ENCODE data around the gene IFIT1B. TPM values are rescaled to one million over a fixed set of nuclear protein-coding genes. Genes with fewer than 3 reads are reported as not detected.

The IFIT1B gene
- total and polyA plus RNA-seq, 2 of the 8 experiments (the other 6 are each of a cell fraction or from before 2014, with no cell fraction given): not detected

GRCh38 chr10:89371079-89371478, 6.8 kb upstream of the IFIT1B start:
- Histone ChIP-seq H4K8ac (ENCODE audit: extremely low read depth, insufficient read depth, low read length) (no peak overlapping the region), H3K23ac (ENCODE audit: insufficient read length) (no peak overlapping the region), H3K79me2 (ENCODE audit: control insufficient read depth in 1 of 2, insufficient read depth in 2 of 2, low read length in 2 of 2) (no peaks in the 10 kb centered on the region), H3K4me2 (ENCODE audit: insufficient read depth in 1 of 2, low read depth in 2 of 2, low read length in 2 of 2) (no peak overlapping the region), H3K36me3 (ENCODE audit: control insufficient read depth in 2 of 4, insufficient read depth in 4 of 4, low read length in 3 of 4) (no peaks in the 10 kb centered on the region), H3K4me3 (ENCODE audit: extremely low read depth in 1 of 4, insufficient read depth in 2 of 4, low read depth in 3 of 4, low read length in 4 of 4) (no peak overlapping the region), H2BK15ac (ENCODE audit: low read length) (no peak overlapping the region), H3K18ac (ENCODE audit: extremely low read depth, low read length) (no peak overlapping the region), H3K27ac (ENCODE audit: low read depth, low read length) (no peak overlapping the region), H3K23me2 (ENCODE audit: low read depth, low read length) (no peaks in the 10 kb centered on the region; the same call in 1 of the 2 replicates), H2BK120ac (replicated peaks; ENCODE audit: low read depth, low read length) (no peak overlapping the region), H3K4me1 (replicated peaks in 1 of 4; ENCODE audit: control insufficient read depth in 3 of 4, insufficient read depth in 4 of 4, low read length in 3 of 4) (peaks cover 0 to 6% (median 0%) of the 10 kb centered on the region in 4 experiments; a peak in 1 of 7 replicates), H2BK12ac (ENCODE audit: low read depth, low read length) (no peak overlapping the region), H3K14ac (ENCODE audit: insufficient read length) (no peak overlapping the region), H3K4ac (replicated peaks; ENCODE audit: insufficient read length, low read depth, low read length) (no peak overlapping the region), H2AFZ (ENCODE audit: low read length) (no peak overlapping the region), H3K9me3 (ENCODE audit: insufficient read depth in 2 of 2, low read depth in 1 of 2, low read length in 1 of 2) (no peaks in the 10 kb centered on the region), H4K20me1 (replicated peaks in 1 of 2; ENCODE audit: control insufficient read depth in 1 of 2, insufficient read depth in 2 of 2, low read length in 2 of 2) (no peaks in the 10 kb centered on the region), H2AK5ac (ENCODE audit: low read depth, low read length) (no peak overlapping the region), H4K91ac (replicated peaks; ENCODE audit: insufficient read length, low read length) (no peak overlapping the region), H2BK20ac (ENCODE audit: low read length) (no peak overlapping the region), H4K5ac (ENCODE audit: insufficient read length, low read depth, low read length) (no peak overlapping the region), H3K27me3 (replicated peaks in 1 of 4; ENCODE audit: control insufficient read depth in 3 of 4, extremely low read depth in 1 of 4, insufficient read depth in 3 of 4, low read length in 3 of 4) (no peaks in the 10 kb centered on the region), H3K56ac (replicated peaks; ENCODE audit: insufficient read length, low read depth, low read length) (no peak overlapping the region), H3K9ac (replicated peaks in 1 of 4; ENCODE audit: extremely low read depth in 1 of 4, low read depth in 3 of 4, low read length in 3 of 4) (no peak overlapping the region), H2BK5ac (ENCODE audit: low read depth, low read length) (no peak overlapping the region), H3K79me1 (ENCODE audit: low read depth, low read length) (no peaks in the 10 kb centered on the region)
- DNase-seq (ENCODE audit: low read depth in 1 of 2, low spot score in 2 of 2) (no peak), FAIRE-seq (no peak)
- POLR2A ChIA-PET (ENCODE audit: partially characterized antibody): no interaction called here
- CTCF ChIA-PET (ENCODE audit: partially characterized antibody): interaction anchor here (0.8 to 5.4 kb wide), 7 partner anchors 8 to 153 kb away, joined by 3 to 64 read pairs (median 25); partner anchors contain the start of gene IFIT2
- TF ChIP-seq TAF1 (IDR thresholded peaks at IDR 0.05; ENCODE audit: low read depth, low read length) (no peak), MAFK (IDR thresholded peaks at IDR 0.05; ENCODE audit: low read depth, low read length) (no peak), NRF1 (IDR thresholded peaks at IDR 0.05; ENCODE audit: low read depth, low read length) (no peak), EGR1 (IDR thresholded peaks at IDR 0.05; ENCODE audit: borderline replicate concordance, low read depth, low read length) (no peak), ZNF274 (IDR thresholded peaks at IDR 0.05; ENCODE audit: borderline replicate concordance, extremely low read depth, low read length) (no peak), CREB1 (IDR thresholded peaks at IDR 0.05) (no peak), TBP (IDR thresholded peaks at IDR 0.05; ENCODE audit: low read depth, low read length) (no peak), CHD1 (IDR thresholded peaks at IDR 0.05; ENCODE audit: low read depth, low read length) (no peak), CBX5 (IDR thresholded peaks at IDR 0.05; ENCODE audit: low read depth, low read length) (no peak), POU5F1 (IDR thresholded peaks at IDR 0.05; ENCODE audit: low read depth, low read length) (no peak), JUND (IDR thresholded peaks at IDR 0.05; ENCODE audit: low read length) (no peak), RAD21 (IDR thresholded peaks at IDR 0.05 in 1 of 2, conservative IDR thresholded peaks at IDR 0.05 in 1 of 2; ENCODE audit: low read depth in 2 of 2, low read length in 2 of 2) (no peak), MAX (IDR thresholded peaks at IDR 0.05) (no peak)

Measured in H1 (cell line).